Hepatocyte (in vitro differentiated cells): ENCODE measurements around the gene TMCO5A. TPM values are rescaled to one million over a fixed set of nuclear protein-coding genes. Genes with fewer than 3 reads are reported as not detected.

Experiments
- DNase-seq: peaks from one replicate; pipeline ENCODE4 v3.0.0-alpha.2; 2016; ENCODE audit warnings: low spot score
- H2AFZ ChIP-seq: fragments of 200-600 bp; sonication (generic); 2 replicates; pipeline ENCODE4 v1.6.0; 2016; ENCODE audit warnings: antibody characterized with exemption, mild to moderate bottlenecking
- H3K27ac ChIP-seq: fragments of 200-600 bp; sonication (generic); 2 replicates; pipeline ENCODE4 v1.5.1; 2016; ENCODE audit warnings: mild to moderate bottlenecking
- H3K27me3 ChIP-seq: fragments of 200-600 bp; sonication (generic); 2 replicates; pipeline ENCODE4 v1.6.1; 2016
- H3K36me3 ChIP-seq: fragments of 200-600 bp; sonication (generic); replicated peaks from 2 replicates; pipeline ENCODE4 v1.5.1; 2016; ENCODE audit warnings: low read depth; ENCODE audit not compliant: insufficient read depth
- H3K4me1 ChIP-seq: fragments of 200-600 bp; sonication (generic); 2 replicates; pipeline ENCODE4 v1.5.1; 2016; ENCODE audit warnings: mild to moderate bottlenecking, moderate library complexity; ENCODE audit not compliant: insufficient read depth
- H3K4me2 ChIP-seq: fragments of 200-600 bp; sonication (generic); 2 replicates; pipeline ENCODE4 v1.6.0; 2016
- H3K4me3 ChIP-seq: fragments of 200-600 bp; sonication (generic); 2 replicates; pipeline ENCODE4 v1.5.1; 2016; ENCODE audit warnings: mild to moderate bottlenecking
- H3K79me2 ChIP-seq: fragments of 200-600 bp; sonication (generic); 2 replicates; pipeline ENCODE4 v1.6.0; 2017; ENCODE audit warnings: mild to moderate bottlenecking
- H3K9me2 ChIP-seq: fragments of 200-600 bp; sonication (generic); replicated peaks from 2 replicates; pipeline ENCODE4 v1.6.0; 2017; ENCODE audit warnings: mild to moderate bottlenecking; ENCODE audit not compliant: insufficient read depth
- H3K9me3 ChIP-seq: fragments of 200-600 bp; sonication (generic); 2 replicates; pipeline ENCODE4 v1.5.1; 2016; ENCODE audit warnings: low read depth, mild to moderate bottlenecking
- H4K20me1 ChIP-seq: fragments of 200-600 bp; sonication (generic); 2 replicates; pipeline ENCODE4 v1.6.0; 2016; ENCODE audit warnings: mild to moderate bottlenecking; ENCODE audit not compliant: insufficient read depth, poor library complexity, severe bottlenecking
- EZH2 ChIP-seq: fragments of 200-600 bp; sonication (generic); IDR thresholded peaks from 2 replicates; pipeline ENCODE4 v1.6.1; 2016; ENCODE audit warnings: antibody characterized with exemption, mild to moderate bottlenecking, borderline replicate concordance
- EZH2phosphoT487 ChIP-seq: fragments of 200-600 bp; sonication (generic); IDR thresholded peaks from one replicate; pipeline ENCODE4 v1.6.1; 2018; ENCODE audit warnings: antibody characterized with exemption, mild to moderate bottlenecking, low read depth, moderate library complexity; ENCODE audit not compliant: unreplicated experiment, severe bottlenecking
- WGBS: methylation state at CpG from one replicate; pipeline ENCODE4 v1.1.6; 2016; ENCODE audit warnings: low lambda C conversion rate; ENCODE audit errors: missing lambda C conversion rate; 5-methylcytosine and 5-hydroxymethylcytosine counted together
- polyA plus RNA-seq: library from polyadenylated mRNA; unstranded; fragments of >200 nt; fragmentation: Nextera tagmentation; extraction: Ambion mirVana; gene quantifications from 2 replicates; pipeline ENCODE4 v1.2.1, GENCODE V29; 2016
- total RNA-seq: library from RNA; depleted of rRNA; stranded (reverse); fragments of >200 nt; gene quantifications from 2 replicates; pipeline ENCODE4 v1.2.3, GENCODE V29; 2014
- TF ChIP-seq, protein P1 (sequence below): fragments of 200-600 bp; sonication (generic); IDR thresholded peaks from 2 replicates; pipeline ENCODE4 v1.5.1; 2016; ENCODE audit warnings: antibody characterized with exemption, mild to moderate bottlenecking; ENCODE audit not compliant: poor library complexity

TMCO5A gene
- total RNA-seq (not detected in 2 replicates), polyA plus RNA-seq (not detected in 2 replicates)

DNA sequence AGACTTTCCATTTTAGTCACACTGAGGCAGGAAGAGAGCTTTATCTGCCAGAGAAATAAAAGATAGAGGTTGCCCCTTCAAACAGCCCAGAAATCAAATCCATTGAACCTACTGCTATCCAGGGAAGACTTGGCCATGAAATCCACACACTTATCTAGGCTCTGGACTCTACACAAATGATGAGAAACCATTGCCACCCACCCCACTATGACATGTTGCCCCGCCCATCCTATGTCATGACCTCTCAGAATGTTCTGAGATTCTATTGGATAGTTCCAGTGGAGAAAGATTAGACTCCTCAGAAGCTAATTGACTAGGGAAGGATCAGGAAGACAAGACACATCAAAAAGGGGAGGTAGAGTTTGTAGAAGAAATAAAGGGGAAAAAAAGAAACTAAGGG lies at the start of gene TMCO5A:
Gene TMCO5A (plus strand): TSS at position 301 of the 400 bp plus-strand sequence. CDS start 1,684 bp downstream, outside the sequence.
- no peak within 1 kb of the TSS for H3K27ac ChIP-seq
- no peak within 1 kb of the TSS for H3K4me2 ChIP-seq

DNA sequence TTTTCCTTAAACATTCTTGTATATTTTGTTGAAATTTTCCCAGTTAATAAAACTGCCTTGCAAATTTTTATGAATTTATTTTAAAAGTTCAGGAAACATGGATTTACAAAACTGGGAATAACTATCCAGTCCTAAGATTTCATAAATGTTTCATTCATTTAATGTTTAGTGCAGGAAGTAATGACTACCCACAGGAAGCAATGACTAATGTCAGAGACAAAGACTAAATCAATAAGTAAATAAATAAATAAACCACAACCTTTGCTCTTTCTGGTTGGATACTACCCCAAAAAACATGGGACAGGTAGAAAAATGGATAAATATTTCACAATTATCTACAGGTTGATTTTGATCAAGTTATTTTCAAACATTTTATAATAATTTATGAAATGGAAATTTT lies 48.8 kb upstream of the TMCO5A start:
- DNase-seq, result no peak
- H2AFZ ChIP-seq, result no peak overlapping the region
- no peak overlapping the region for H3K27ac ChIP-seq
- no peaks in the 10 kb centered on the region for H3K9me3 ChIP-seq
- no peak overlapping the region for H3K4me3 ChIP-seq
- no peaks in the 10 kb centered on the region for H3K4me1 ChIP-seq
- TF ChIP-seq, protein P1, sequence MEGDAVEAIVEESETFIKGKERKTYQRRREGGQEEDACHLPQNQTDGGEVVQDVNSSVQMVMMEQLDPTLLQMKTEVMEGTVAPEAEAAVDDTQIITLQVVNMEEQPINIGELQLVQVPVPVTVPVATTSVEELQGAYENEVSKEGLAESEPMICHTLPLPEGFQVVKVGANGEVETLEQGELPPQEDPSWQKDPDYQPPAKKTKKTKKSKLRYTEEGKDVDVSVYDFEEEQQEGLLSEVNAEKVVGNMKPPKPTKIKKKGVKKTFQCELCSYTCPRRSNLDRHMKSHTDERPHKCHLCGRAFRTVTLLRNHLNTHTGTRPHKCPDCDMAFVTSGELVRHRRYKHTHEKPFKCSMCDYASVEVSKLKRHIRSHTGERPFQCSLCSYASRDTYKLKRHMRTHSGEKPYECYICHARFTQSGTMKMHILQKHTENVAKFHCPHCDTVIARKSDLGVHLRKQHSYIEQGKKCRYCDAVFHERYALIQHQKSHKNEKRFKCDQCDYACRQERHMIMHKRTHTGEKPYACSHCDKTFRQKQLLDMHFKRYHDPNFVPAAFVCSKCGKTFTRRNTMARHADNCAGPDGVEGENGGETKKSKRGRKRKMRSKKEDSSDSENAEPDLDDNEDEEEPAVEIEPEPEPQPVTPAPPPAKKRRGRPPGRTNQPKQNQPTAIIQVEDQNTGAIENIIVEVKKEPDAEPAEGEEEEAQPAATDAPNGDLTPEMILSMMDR, result no peak
- TF ChIP-seq EZH2phosphoT487, result no peak
- no peak overlapping the region for H3K4me2 ChIP-seq
- H3K36me3 ChIP-seq, result no peaks in the 10 kb centered on the region
- no peaks in the 10 kb centered on the region for H3K79me2 ChIP-seq
- peaks cover 4% of the 10 kb centered on the region for H3K27me3 ChIP-seq
- no peaks in the 10 kb centered on the region for H3K9me2 ChIP-seq
- H4K20me1 ChIP-seq, result no peaks in the 10 kb centered on the region

More for the DNA sequence above, at the start of gene TMCO5A:
- H4K20me1 ChIP-seq, result no peaks in the 10 kb centered on the region
- no peak for DNase-seq
- no peaks in the 10 kb centered on the region for H3K9me2 ChIP-seq
- no peaks in the 10 kb centered on the region for H3K4me1 ChIP-seq
- no peaks in the 10 kb centered on the region for H3K27me3 ChIP-seq
- TF ChIP-seq EZH2phosphoT487, result no peak
- no peak for TF ChIP-seq EZH2
- TF ChIP-seq, protein P1, result no peak
- no peaks in the 10 kb centered on the region for H3K36me3 ChIP-seq
- no peaks in the 10 kb centered on the region for H3K79me2 ChIP-seq
- H2AFZ ChIP-seq, result no peak within 1 kb of the TSS
- no peak within 1 kb of the TSS for H3K4me3 ChIP-seq
- WGBS, result 89% methylated on average over 1 of the region's 1 CpG
- no peaks in the 10 kb centered on the region for H3K9me3 ChIP-seq

DNA sequence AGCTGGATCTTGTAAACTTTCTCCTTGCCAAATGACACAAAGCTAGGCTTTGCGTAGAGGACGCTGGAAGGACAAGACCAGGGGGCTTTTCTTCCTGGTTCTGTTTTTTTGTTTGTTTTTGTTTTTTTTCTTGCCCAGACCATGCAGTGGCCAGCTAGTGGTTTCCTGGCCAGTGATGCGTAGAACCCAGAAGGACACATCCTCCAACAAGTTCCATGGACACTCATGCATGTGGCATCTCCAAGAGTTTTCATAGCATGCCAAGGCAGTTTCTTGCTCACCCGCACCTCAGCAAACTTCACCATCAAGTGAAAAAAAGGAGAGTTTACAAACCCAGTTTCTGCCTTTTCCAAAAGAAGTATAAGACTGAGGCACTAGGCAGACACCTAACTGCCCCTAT lies 46.1 kb upstream of the TMCO5A start:
- H3K79me2 ChIP-seq, result no peaks in the 10 kb centered on the region
- H2AFZ ChIP-seq, result no peak overlapping the region
- H3K27me3 ChIP-seq, result peaks cover 4% of the 10 kb centered on the region
- DNase-seq, result no peak
- no peak overlapping the region for H3K27ac ChIP-seq
- TF ChIP-seq EZH2phosphoT487 (no peak), EZH2 (no peak)
- TF ChIP-seq, protein P1, result no peak
- no peaks in the 10 kb centered on the region for H3K4me1 ChIP-seq
- H3K36me3 ChIP-seq, result no peaks in the 10 kb centered on the region
- H3K9me2 ChIP-seq, result no peaks in the 10 kb centered on the region
- no peaks in the 10 kb centered on the region for H4K20me1 ChIP-seq
- H3K4me3 ChIP-seq, result no peak overlapping the region
- H3K9me3 ChIP-seq, result no peaks in the 10 kb centered on the region
- 91% methylated on average over 4 of the region's 4 CpGs for WGBS
- no peak overlapping the region for H3K4me2 ChIP-seq
